ENCODE measurements around the gene APOO.

APOO gene

DNA sequence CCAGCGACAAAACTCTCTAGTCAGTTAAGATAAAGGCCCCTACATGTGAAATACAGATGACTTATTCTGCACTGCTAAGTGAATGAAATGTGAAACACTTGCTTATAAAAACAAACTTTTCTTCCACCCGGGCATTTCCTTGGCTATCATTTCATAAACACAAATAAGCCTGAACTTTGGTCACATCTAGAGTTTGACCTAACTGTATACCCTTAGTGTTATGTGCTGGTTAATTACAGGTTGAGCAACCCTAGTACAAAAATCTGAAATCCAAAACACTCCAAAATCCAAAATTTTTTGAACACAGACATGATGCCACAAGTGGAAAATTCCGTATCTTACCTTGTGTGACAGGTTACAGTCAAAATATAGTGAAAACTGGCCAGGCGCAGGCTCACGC, 78.9 kb downstream of the APOO start:
- Histone ChIP-seq H3K27me3 (ENCODE audit: insufficient read depth, low read length, poor library complexity) (no peaks in the 10 kb centered on the region), H3K36me3 (ENCODE audit: control insufficient read depth, insufficient read depth, low read length) (no peaks in the 10 kb centered on the region), H2BK15ac (replicated peaks; ENCODE audit: low read depth) (no peak overlapping the region), H3K4me3 (ENCODE audit: low read length) (no peak overlapping the region), H3K79me2 (ENCODE audit: control insufficient read depth, insufficient read depth, low read length) (no peaks in the 10 kb centered on the region), H3K79me1 (ENCODE audit: low read length) (no peaks in the 10 kb centered on the region), H3K18ac (ENCODE audit: low read length) (no peak overlapping the region), H4K8ac (ENCODE audit: low read depth, low read length) (no peak overlapping the region), H3K4me2 (ENCODE audit: low read length) (no peak overlapping the region), H2AK5ac (ENCODE audit: low read length) (no peak overlapping the region), H3K23ac (ENCODE audit: low read length) (no peak overlapping the region), H4K5ac (ENCODE audit: low read length) (no peak overlapping the region), H2BK120ac (ENCODE audit: low read depth, low read length) (no peak overlapping the region), H3K56ac (ENCODE audit: low read length) (no peak overlapping the region), H3K27ac (ENCODE audit: low read depth, low read length) (no peak overlapping the region), H3K9ac (ENCODE audit: low read length) (no peak overlapping the region), H3K4me1 (ENCODE audit: control insufficient read depth, low read depth, low read length) (no peaks in the 10 kb centered on the region), H2BK5ac (ENCODE audit: low read length) (no peak overlapping the region), H3K4ac (ENCODE audit: low read depth, low read length) (no peak overlapping the region)
- no CpG with 5 or more reads among the region's 5 CpGs for WGBS (ENCODE audit: extremely low coverage, insufficient coverage, low lambda C conversion rate)
- no peak for DNase-seq

DNA sequence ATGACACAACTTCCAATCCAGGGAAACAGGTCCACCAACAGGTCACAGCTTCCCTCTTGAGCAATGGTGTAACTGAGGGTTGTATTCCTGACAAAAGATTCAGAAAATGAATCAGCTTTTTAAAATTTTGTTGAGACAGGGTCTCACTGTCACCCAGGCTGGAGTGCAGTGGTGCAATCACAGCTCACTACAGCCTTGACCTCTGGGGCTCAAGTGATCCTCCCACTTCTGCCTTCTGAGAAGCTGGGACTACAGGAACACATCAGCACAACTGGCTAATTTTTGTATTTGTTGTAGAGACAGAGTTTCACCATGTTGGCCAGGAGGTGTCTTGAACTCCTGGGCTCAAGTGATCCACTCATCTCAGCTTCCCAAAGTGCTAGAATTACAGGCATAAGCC, 81.1 kb downstream of the APOO start:
- no peak overlapping the region for H4K8ac ChIP-seq (ENCODE audit: low read depth, low read length)
- H3K4me1 ChIP-seq (ENCODE audit: control insufficient read depth, low read depth, low read length), result no peaks in the 10 kb centered on the region
- no peak overlapping the region for H4K5ac ChIP-seq (ENCODE audit: low read length)
- DNase-seq, result no peak
- no peak overlapping the region for H3K4me2 ChIP-seq (ENCODE audit: low read length)
- H2AK5ac ChIP-seq (ENCODE audit: low read length), result no peak overlapping the region
- no peaks in the 10 kb centered on the region for H3K27me3 ChIP-seq (ENCODE audit: insufficient read depth, low read length, poor library complexity)
- H3K23ac ChIP-seq (ENCODE audit: low read length), result no peak overlapping the region
- H2BK5ac ChIP-seq (ENCODE audit: low read length), result no peak overlapping the region
- H3K9ac ChIP-seq (ENCODE audit: low read length), result no peak overlapping the region
- no peak overlapping the region for H3K56ac ChIP-seq (ENCODE audit: low read length)
- H2BK15ac ChIP-seq (replicated peaks; ENCODE audit: low read depth), result no peak overlapping the region
- H3K4ac ChIP-seq (ENCODE audit: low read depth, low read length), result no peak overlapping the region
- no peak overlapping the region for H3K27ac ChIP-seq (ENCODE audit: low read depth, low read length)
- no peak overlapping the region for H3K4me3 ChIP-seq (ENCODE audit: low read length)
- H3K79me1 ChIP-seq (ENCODE audit: low read length), result no peaks in the 10 kb centered on the region
- H2BK120ac ChIP-seq (ENCODE audit: low read depth, low read length), result no peak overlapping the region
- H3K36me3 ChIP-seq (ENCODE audit: control insufficient read depth, insufficient read depth, low read length), result no peaks in the 10 kb centered on the region
- H3K79me2 ChIP-seq (ENCODE audit: control insufficient read depth, insufficient read depth, low read length), result no peaks in the 10 kb centered on the region
- H3K18ac ChIP-seq (ENCODE audit: low read length), result no peak overlapping the region

DNA sequence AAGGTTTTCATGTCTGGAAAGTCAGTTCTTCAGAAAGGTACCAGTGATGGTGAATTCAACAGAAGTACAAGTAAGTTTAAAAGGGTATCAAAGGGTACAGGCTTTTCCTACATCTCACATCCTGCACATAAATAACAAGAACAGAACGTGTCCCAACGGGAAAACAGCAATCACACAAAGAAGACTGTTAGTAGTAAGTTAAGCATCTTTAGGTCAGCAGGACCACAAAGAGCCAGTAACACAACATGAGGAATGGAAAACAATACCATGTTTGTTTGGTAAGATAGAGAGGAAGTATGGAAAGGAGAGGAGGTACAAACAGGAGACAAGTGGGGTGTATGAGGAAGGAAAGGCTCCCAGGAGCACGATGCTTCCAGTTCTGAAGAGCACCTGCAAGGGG, 81.5 kb downstream of the APOO start:
- Histone ChIP-seq H3K4me2 (ENCODE audit: low read length) (no peak overlapping the region), H2AK5ac (ENCODE audit: low read length) (no peak overlapping the region), H3K9ac (ENCODE audit: low read length) (no peak overlapping the region), H4K5ac (ENCODE audit: low read length) (no peak overlapping the region), H2BK120ac (ENCODE audit: low read depth, low read length) (no peak overlapping the region), H3K27me3 (ENCODE audit: insufficient read depth, low read length, poor library complexity) (no peaks in the 10 kb centered on the region), H3K4me3 (ENCODE audit: low read length) (no peak overlapping the region), H2BK15ac (replicated peaks; ENCODE audit: low read depth) (no peak overlapping the region), H3K27ac (ENCODE audit: low read depth, low read length) (no peak overlapping the region), H3K18ac (ENCODE audit: low read length) (no peak overlapping the region), H3K56ac (ENCODE audit: low read length) (no peak overlapping the region), H4K8ac (ENCODE audit: low read depth, low read length) (no peak overlapping the region), H3K79me2 (ENCODE audit: control insufficient read depth, insufficient read depth, low read length) (no peaks in the 10 kb centered on the region), H3K36me3 (ENCODE audit: control insufficient read depth, insufficient read depth, low read length) (no peaks in the 10 kb centered on the region), H2BK5ac (ENCODE audit: low read length) (no peak overlapping the region), H3K23ac (ENCODE audit: low read length) (no peak overlapping the region), H3K4me1 (ENCODE audit: control insufficient read depth, low read depth, low read length) (no peaks in the 10 kb centered on the region), H3K79me1 (ENCODE audit: low read length) (no peaks in the 10 kb centered on the region), H3K4ac (ENCODE audit: low read depth, low read length) (no peak overlapping the region)
- no peak for DNase-seq
- WGBS (ENCODE audit: extremely low coverage, insufficient coverage, low lambda C conversion rate), result no CpG with 5 or more reads among the region's 3 CpGs

GRCh38 chrX:23825675-23826074, 82.1 kb downstream of the APOO start:
- H3K79me2 ChIP-seq (ENCODE audit: control insufficient read depth, insufficient read depth, low read length), result no peaks in the 10 kb centered on the region
- no peak for DNase-seq
- no peak overlapping the region for H2BK15ac ChIP-seq (replicated peaks; ENCODE audit: low read depth)
- no peak overlapping the region for H2BK5ac ChIP-seq (ENCODE audit: low read length)
- no peak overlapping the region for H4K5ac ChIP-seq (ENCODE audit: low read length)
- H3K4me2 ChIP-seq (ENCODE audit: low read length), result no peak overlapping the region
- H3K27ac ChIP-seq (ENCODE audit: low read depth, low read length), result no peak overlapping the region
- H3K9ac ChIP-seq (ENCODE audit: low read length), result no peak overlapping the region
- H3K4me3 ChIP-seq (ENCODE audit: low read length), result no peak overlapping the region
- H3K18ac ChIP-seq (ENCODE audit: low read length), result no peak overlapping the region
- H3K79me1 ChIP-seq (ENCODE audit: low read length), result no peaks in the 10 kb centered on the region
- no peaks in the 10 kb centered on the region for H3K36me3 ChIP-seq (ENCODE audit: control insufficient read depth, insufficient read depth, low read length)
- no peak overlapping the region for H3K4ac ChIP-seq (ENCODE audit: low read depth, low read length)
- no peak overlapping the region for H2AK5ac ChIP-seq (ENCODE audit: low read length)
- no peak overlapping the region for H3K23ac ChIP-seq (ENCODE audit: low read length)
- H3K56ac ChIP-seq (ENCODE audit: low read length), result no peak overlapping the region
- H3K4me1 ChIP-seq (ENCODE audit: control insufficient read depth, low read depth, low read length), result no peaks in the 10 kb centered on the region
- no peak overlapping the region for H4K8ac ChIP-seq (ENCODE audit: low read depth, low read length)
- no peaks in the 10 kb centered on the region for H3K27me3 ChIP-seq (ENCODE audit: insufficient read depth, low read length, poor library complexity)
- H2BK120ac ChIP-seq (ENCODE audit: low read depth, low read length), result no peak overlapping the region

DNA sequence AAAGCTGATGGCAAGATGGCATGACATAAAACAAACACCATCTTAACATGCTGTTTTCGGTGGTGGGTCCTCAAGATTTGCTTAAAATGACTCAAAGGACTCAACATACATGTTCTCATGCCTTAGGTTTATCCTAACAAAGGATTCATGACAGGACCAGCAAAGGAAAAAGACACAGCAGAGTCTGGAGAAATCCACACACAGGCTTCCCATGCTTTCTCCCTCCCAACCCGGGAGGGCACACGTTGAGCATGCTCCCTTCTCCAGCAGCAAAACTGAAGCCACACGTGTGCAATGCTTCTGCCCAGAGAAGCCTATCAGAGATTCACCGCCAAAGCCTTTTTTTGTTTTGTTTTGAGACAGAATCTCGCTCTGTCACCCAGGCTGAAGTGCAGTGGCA, 84.9 kb downstream of the APOO start:
- H3K4me3 ChIP-seq (ENCODE audit: low read length), result no peak overlapping the region
- no peaks in the 10 kb centered on the region for H3K36me3 ChIP-seq (ENCODE audit: control insufficient read depth, insufficient read depth, low read length)
- H3K9ac ChIP-seq (ENCODE audit: low read length), result no peak overlapping the region
- WGBS (ENCODE audit: extremely low coverage, insufficient coverage, low lambda C conversion rate), result no CpG with 5 or more reads among the region's 6 CpGs
- H4K5ac ChIP-seq (ENCODE audit: low read length), result no peak overlapping the region
- no peak overlapping the region for H2BK120ac ChIP-seq (ENCODE audit: low read depth, low read length)
- no peaks in the 10 kb centered on the region for H3K27me3 ChIP-seq (ENCODE audit: insufficient read depth, low read length, poor library complexity)
- no peak overlapping the region for H2AK5ac ChIP-seq (ENCODE audit: low read length)
- H3K4ac ChIP-seq (ENCODE audit: low read depth, low read length), result no peak overlapping the region
- no peaks in the 10 kb centered on the region for H3K4me1 ChIP-seq (ENCODE audit: control insufficient read depth, low read depth, low read length)
- no peak overlapping the region for H2BK15ac ChIP-seq (replicated peaks; ENCODE audit: low read depth)
- no peak overlapping the region for H2BK5ac ChIP-seq (ENCODE audit: low read length)
- no peaks in the 10 kb centered on the region for H3K79me2 ChIP-seq (ENCODE audit: control insufficient read depth, insufficient read depth, low read length)
- H3K56ac ChIP-seq (ENCODE audit: low read length), result no peak overlapping the region
- H4K8ac ChIP-seq (ENCODE audit: low read depth, low read length), result no peak overlapping the region
- H3K4me2 ChIP-seq (ENCODE audit: low read length), result no peak overlapping the region
- H3K79me1 ChIP-seq (ENCODE audit: low read length), result no peaks in the 10 kb centered on the region
- H3K27ac ChIP-seq (ENCODE audit: low read depth, low read length), result no peak overlapping the region
- DNase-seq, result no peak
- H3K18ac ChIP-seq (ENCODE audit: low read length), result no peak overlapping the region
- H3K23ac ChIP-seq (ENCODE audit: low read length), result no peak overlapping the region

DNA sequence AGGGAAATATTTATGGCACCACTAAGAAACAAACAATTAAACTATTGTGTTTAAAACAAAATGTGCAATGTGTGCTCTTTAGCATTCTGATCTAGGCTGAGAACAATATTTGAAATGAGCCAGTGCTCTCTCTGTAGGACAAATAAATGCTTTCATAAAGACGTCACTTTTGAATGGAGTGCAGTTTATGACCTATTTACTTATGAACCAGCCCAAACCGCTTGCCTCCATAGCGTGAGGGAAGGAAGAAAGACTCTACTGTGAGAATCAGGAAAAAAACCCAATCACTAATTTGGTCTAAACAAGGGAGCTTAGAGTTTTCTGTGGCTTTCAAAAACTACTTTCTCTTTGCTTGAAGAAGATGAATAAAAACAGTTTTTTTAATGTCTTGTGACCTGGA, 85.3 kb downstream of the APOO start:
- no peaks in the 10 kb centered on the region for H3K36me3 ChIP-seq (ENCODE audit: control insufficient read depth, insufficient read depth, low read length)
- H3K4me1 ChIP-seq (ENCODE audit: control insufficient read depth, low read depth, low read length), result no peaks in the 10 kb centered on the region
- no peak overlapping the region for H3K18ac ChIP-seq (ENCODE audit: low read length)
- H2BK120ac ChIP-seq (ENCODE audit: low read depth, low read length), result no peak overlapping the region
- no peak overlapping the region for H3K9ac ChIP-seq (ENCODE audit: low read length)
- no peaks in the 10 kb centered on the region for H3K27me3 ChIP-seq (ENCODE audit: insufficient read depth, low read length, poor library complexity)
- no peaks in the 10 kb centered on the region for H3K79me1 ChIP-seq (ENCODE audit: low read length)
- H3K23ac ChIP-seq (ENCODE audit: low read length), result no peak overlapping the region
- no peak overlapping the region for H4K5ac ChIP-seq (ENCODE audit: low read length)
- H3K4me2 ChIP-seq (ENCODE audit: low read length), result no peak overlapping the region
- no peak overlapping the region for H2AK5ac ChIP-seq (ENCODE audit: low read length)
- H4K8ac ChIP-seq (ENCODE audit: low read depth, low read length), result no peak overlapping the region
- H3K27ac ChIP-seq (ENCODE audit: low read depth, low read length), result no peak overlapping the region
- H3K4me3 ChIP-seq (ENCODE audit: low read length), result no peak overlapping the region
- DNase-seq, result no peak
- no peak overlapping the region for H2BK5ac ChIP-seq (ENCODE audit: low read length)
- H2BK15ac ChIP-seq (replicated peaks; ENCODE audit: low read depth), result no peak overlapping the region
- H3K4ac ChIP-seq (ENCODE audit: low read depth, low read length), result no peak overlapping the region
- no peaks in the 10 kb centered on the region for H3K79me2 ChIP-seq (ENCODE audit: control insufficient read depth, insufficient read depth, low read length)
- WGBS (ENCODE audit: extremely low coverage, insufficient coverage, low lambda C conversion rate), result no CpG with 5 or more reads among the region's 3 CpGs
- no peak overlapping the region for H3K56ac ChIP-seq (ENCODE audit: low read length)
